DLD1 (cell line): ENCODE data around the gene STEAP1.
"Not testable (repeated sequence)": the region's sequence is repeated elsewhere in the genome, so short reads cannot be mapped to it uniquely, and the experiment has no call there.

Source experiments
- in situ Hi-C: cut with HindIII; loops from 2 replicates; pipeline ENCODE4 v1.10.0; 2017; ENCODE audit warnings: low sequenced_read_pairs

The STEAP1 gene

DNA sequence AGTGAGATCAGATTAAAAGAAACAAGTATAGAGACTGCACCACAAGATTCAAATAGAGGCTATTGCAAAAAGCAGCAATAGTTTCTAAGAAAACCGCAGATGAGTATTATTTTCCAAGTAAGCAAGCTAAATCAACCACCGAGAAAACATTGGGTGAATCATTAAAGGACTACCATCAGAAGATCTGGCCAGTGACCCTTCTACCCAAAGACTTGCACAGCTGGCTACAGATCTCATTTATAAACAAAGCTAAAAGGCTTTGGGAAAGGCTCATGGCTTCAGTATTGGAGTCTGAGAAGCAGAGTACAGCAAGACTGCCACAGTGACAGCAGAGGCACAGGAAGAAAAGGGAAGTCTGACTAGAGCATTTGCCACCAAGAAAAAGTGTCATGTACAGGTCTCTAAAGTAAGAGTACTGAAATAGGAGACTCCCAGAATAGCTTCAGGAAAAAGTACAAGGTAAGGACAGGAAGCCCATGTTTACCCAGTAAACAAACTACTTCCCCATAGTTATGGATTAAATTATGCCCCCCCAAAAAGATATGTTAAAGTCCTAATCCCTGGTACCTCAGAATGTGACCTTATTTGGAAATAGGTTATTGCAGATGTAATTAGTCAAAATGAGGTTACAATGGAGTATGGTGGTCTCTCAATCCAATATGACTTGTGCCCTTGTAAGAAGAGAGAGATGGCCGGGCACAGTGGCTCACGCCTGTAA, 19.0 kb downstream of the STEAP1 start:
- in situ Hi-C loops: no loop called here

DNA sequence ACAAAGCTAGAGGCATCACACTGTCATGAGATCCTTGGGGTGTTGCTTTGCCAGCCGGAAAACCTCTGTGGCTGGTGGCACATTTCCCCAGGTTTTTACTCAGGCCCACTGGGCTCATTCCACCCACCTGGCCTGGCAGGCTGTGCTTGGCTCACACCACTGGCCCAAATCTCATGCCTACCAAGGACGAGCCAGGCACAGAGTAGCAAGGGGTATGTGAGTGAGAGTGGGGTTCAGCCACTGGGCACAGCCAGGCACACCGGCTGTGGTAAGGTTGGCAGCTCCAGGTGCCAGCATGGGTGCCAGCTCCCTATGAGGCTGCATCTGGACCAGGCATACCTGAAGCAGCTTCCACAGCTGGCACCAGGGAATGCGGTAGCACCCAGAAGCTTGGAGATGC, 21.4 kb downstream of the STEAP1 start:
- in situ Hi-C loops: no loop called here

DNA sequence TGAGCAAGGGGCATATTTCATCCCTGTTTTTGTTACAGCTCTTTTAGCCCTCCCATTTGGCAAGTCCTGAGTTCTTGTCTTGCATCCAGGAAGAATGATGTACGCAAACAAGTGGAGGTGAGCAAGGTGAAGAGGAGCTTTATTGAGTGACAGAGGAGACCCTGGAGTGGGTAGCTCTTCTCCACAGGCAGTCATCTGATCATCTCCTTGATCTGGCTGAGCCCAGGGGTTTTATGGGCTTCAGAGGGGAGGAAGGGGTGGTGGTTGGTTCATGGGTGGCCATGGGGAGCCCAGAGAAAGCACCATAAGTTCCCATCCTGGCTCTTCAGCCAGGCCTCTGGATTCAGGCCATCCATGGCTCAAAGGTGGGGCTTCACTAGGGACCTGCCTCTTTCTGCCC, 21.9 kb downstream of the STEAP1 start:
- in situ Hi-C loops: no loop called here

DNA sequence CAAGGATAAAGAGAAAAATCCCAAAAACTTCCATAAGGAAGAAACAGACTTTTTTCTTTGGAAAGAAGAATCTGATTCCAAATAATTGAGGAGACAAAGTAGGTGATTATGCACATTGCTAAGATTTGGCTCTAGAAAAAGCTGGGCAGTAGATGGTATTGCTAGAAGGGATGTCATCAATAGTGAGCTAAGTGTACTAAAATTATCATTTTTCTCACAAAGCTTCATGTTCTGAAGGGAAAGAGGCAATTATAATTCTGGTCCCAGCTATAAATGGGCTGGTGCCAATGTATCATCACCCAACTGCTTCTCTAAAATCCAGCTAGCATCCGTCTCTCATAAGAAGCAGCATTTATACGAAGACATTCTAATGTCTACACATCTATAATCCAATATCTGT, 23.9 kb downstream of the STEAP1 start:
- in situ Hi-C loops: no loop called here

DNA sequence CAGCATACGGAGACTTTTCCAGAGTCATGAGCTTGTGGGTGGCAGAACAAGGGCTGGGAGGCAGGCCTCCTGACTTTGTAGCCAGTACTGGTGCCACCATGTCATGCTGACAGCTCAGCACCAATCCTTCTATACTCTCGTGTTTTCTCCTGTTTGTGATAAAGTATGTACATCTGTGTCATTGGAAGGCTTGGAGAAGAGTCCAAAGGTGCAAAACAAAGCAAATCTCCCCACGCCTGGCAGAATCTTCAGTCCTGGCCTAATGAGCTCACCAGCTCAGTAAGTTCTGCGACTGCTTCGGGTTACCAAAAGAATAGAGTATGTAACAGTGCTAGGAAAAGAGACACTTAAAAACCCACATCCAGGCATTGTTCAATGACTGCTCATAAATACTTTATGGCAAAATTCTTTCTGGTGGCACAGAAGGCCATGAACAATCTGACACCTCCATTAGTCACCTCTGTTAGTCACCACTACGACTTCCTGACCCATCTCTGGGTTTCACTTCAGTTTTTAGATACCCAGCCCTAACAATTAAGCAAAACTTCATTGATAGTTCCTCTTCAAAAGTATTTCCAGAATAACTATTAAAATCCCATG, 24.5 kb downstream of the STEAP1 start:
- in situ Hi-C loops: no loop called here

DNA sequence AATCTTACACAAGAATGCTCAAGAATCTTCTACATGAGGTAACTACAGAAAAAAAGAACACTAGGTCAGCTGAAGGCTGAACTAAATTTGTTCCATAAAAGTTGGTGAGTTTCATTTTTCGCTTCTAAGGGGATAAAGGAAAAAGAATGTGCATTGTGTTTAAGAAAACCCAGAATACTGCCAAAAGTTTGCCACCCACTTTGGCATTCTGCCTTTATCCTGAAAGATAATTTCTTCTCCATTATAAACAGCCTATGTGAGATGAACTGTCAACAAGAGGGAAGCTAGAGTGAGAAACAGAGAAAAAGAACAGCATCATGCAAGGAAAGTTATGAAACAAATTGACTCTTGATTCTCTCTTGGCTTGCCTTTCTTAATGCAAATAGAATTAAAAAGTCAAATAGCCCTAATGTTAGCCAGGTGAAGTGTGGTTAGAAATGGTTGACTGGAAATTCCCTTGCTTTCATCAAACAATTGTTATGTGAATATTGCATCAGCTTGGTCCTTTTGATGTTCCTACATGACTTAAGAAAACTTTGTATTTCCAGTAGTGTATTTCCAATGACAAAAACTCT, 25.8 kb downstream of the STEAP1 start:
- in situ Hi-C loops: no loop called here

DNA sequence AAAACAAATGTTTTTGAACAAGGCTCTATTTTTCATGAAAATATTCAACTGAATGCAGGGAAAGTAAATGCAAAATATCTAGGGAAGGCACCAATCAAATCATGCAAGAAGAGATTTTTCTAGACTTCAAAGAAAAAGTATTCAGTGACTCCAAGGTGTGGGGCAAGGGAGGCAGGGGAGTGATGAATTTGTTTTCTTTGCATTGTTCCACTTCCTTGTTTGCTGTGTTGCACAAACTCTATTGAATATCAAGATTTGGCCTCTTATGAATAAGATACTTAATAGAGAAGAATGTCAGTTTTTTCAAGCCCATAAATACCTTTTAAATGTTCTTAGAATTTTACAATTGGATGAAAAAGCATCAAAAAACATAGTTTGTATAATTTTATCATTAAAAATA, 26.4 kb downstream of the STEAP1 start:
- in situ Hi-C loops: no loop called here

DNA sequence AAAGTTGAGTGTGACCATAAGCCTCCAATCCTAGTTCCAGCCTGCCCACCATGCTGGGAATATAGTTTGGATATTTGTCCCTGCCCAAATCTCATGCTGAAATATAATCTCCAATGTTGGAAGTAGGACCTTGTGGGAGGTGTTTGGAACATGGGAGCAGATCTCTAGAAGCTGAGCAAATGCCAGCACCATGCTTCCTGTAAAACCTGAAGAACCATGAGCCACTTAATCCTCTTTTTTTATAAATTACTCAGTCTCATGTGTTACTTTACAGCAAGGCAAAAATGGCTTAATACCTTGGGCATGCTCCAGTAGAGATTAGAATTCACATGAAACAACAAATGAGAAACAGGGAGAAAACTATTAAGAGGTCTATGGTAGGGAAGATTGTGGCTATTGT, 27.2 kb downstream of the STEAP1 start:
- in situ Hi-C loops: no loop called here

DNA sequence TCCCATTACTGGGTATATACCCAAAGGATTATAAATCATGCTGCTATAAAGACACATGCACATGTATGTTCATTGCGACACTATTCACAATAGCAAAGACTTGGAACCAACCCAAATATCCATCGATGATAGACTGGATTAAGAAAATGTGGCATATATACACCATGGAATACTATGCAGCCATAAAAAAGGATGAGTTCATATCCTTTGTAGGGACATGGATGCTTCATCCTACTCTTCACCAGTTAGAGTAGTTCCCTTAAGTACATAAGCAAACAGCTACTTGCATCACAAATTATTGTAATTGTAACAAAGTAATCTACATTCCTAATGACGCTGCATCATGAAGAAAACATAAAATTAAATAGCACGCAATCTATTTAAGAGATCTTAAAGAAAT, 32.0 kb downstream of the STEAP1 start:
- in situ Hi-C loops: not testable (repeated sequence)

DNA sequence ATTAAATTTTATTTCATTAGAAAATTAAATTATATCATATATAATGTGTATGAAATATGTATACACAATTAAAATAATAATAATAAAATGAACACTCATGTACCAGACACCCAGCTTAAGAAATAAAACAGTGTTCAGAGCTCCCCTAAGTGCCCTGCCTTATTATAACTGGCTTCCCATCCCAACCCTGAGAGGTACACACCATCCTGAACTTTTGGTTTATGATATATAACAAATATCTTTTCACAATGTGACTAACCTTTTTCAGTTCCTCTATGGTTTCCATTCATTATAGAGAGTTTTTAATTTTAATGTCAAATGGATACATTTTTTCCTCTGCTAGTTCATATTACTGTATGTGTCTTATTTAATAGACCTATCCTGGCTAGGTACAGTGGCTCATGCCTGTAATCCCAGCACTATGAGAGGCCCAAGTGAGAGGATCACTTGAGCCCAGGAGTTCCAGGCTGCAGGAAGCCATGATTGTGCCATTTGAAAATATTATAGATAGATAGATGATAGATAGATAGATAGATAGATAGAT, 33.3 kb downstream of the STEAP1 start:
- in situ Hi-C loops: no loop called here

DNA sequence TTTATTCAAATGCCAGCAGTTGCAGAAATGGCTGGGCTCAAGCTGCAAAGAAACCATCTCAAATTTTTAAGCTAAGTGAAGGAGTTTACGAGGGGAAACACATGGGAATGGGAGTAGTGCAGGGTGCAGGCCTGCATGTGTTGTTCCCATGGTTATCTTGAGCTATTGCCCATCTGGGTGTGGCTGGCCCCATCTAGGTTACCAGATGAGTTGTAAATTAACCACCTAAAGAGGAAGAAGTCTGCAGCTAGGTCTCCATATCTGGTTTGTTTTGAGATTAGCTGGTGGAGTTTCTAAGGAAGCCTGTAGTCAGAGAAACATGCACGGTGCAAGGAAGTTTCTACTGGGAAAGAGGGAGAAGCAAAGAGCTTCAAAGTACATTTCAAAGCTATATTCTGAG, 34.0 kb downstream of the STEAP1 start:
- in situ Hi-C loops: no loop called here

DNA sequence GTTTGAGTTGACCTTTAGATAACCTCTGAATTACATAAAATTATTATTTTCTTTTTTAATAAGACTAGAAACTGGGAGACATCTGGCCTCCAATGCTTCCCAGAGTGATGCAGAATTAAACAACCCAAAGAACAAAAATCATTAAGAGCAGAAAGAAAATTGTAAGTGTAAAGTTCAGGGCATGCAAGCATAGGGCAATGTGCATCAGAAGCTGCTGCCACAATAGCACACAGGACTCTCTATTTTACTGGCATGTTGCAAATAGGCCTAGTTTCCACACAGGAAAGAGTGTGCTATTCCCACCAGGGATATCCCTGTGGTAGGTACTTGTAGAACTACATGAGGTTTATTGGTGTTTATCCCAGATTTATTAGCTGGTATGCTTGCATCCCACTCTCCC, 36.7 kb downstream of the STEAP1 start:
- in situ Hi-C loops: no loop called here

DNA sequence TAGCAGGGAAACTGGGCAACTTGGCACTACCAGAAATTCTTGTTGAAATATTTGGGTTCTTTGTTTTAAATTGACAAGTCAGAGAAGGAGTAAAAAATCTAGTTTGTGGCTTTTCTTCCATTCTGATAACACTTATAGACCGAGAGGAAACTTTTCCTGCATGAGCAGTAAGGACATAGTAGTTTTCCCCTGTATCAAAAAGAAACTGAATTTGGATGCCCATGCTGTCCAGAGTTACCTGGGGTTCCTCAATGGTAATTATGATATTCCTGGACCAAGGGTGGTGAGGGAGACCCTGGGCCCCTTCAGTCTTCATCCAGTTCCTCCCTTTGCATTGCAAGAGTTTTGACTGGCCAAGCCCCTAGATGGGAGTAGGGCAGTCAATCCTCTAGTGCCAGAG, 37.4 kb downstream of the STEAP1 start:
- in situ Hi-C loops: no loop called here

DNA sequence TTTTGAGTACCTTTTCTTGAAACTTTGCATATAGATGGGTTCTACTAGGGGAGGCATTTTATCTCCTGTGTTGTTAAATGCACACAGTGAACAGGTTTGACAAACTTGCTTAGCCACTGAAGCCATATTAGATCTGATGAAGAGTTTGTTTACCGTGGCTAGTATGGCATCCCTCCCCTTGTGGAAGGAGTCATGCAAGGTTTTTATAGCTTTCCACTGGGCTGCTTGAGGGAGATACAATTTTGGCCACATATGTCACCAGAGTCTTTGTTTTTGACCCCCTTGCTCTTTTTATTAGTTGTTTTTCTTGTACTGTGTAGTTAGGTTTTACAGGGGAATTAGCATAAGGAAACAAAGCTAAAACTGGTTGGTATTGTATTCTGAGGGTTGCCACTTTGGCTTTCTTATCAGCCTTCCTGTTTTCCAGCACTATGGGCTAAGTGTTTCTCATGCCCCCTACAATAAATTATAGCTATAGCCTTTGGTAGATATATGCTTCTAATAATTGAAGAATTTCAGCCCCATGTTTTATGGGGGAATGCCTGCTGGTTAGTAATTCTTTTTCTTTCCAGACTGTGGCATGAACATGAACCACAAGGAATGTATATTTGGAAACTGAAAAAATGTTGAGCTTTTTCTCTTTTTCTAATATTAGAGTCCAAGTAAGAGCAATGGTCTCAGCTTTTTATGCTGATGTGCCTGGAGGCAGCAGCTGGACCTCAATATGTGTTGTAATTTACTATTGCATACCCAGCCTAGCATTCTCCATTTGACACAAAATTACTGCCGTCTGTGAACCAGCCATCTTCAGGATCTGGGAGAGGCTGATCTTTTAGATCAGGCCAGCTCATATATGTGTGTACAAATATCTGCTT, 38.8 kb downstream of the STEAP1 start:
- in situ Hi-C loops: no loop called here

DNA sequence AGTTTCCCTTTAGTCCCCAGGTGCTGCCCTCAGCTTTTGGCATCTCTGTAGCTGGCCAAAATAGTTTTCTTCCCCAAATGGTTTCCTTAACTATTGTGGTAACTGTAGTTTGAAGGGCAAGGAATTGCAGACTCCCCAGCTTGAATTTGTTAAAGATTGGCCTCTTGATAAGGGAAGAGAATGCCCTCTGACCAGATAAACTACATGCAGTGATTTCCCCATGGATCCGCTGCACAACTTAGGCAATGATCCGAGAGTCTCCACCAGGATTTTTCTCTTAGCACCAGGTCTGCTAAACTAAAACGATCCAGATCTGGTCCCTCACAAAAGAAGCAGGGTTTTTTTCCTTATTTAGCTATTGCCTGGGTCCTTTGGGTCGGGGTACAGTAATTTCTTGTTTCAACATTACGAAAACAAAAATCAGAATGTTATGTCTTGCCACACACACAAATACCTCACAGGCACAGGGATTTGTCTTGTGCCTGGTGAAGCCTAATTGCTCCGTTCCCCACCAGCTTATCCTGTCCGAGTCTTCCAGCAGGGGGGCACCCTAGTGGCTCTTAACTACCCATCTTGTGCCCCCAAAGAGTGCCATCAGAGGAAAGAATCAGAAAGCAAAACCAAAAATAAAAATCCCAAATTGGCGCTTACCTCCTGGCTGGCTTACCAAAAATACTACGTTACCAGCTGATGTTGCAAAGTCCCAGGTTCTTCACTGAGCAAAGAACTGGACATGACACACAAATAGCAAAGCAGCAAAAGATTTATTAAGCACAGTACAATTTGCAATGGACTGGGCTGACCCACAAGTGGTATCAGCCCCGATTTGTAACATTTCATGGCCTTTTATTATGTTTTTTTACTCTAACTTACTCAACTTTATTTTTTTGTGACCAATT, 40.9 kb downstream of the STEAP1 start:
- in situ Hi-C loops: no loop called here

DNA sequence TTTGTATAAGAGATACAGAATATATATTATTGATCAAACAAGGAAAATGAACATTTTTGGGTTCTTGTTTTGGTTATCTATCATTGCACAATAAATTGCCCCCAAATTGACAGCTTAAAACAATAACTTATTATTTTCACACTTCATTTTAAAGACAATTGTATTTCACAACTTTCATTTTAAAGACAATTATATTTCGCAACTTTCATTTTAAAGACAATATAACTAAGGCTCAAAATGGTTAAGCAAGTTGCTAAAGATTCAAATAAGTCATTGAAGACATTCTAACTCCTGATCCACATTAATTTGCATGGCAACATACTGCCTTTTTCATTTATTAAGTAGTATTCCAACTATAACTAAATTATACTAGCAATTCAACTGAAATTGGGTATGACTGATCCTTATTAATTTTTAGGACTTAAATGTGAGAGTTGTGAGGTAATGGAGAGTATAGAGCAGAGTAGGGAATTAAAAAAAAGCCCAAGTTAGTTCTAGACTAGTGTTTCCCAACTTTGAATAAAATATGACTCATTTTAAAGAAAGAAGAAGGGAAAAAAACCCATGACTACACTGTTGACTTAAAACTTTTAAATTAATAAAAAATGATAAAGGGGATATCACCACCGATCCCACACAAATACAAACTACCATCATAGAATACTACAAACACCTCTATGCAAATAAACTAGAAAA, 47.4 kb downstream of the STEAP1 start:
- in situ Hi-C loops: no loop called here

DNA sequence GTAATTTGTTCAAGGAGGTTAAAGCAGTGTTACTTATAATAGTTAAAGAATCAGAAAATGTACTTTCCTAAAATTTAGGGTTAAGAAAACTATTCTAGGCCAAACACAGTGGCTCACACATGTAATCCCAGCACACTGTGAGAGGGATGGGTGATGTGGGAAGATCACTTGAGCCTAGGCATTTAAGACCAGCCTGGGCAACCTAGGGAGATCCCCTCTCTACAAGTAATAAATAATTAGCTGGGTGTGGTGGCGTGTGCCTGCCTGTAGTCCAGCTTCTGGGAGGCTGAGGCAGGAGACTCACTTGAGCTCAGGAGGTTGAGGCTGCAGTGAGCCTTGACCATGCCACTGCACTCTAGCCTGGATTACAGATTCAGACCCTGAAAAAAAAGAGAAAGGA, 53.7 kb downstream of the STEAP1 start:
- in situ Hi-C loops: no loop called here

DNA sequence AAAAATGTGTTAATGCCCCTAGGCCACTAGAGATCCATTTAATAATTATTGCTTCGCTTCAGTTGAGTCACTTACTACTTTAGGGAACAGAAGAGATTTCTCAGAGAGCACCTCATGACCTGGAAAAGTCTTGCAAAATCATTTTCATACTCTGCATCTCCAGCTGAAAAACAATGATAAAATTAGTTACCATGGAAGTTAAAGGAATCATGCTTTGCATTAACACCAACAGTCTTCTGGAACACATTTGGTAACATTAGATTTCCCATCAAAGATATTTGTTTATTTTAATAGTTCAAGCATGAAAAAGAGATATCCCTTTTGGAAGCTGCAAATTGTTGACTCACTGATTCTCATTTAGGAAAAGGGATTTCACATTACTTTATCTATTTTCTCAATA, 55.5 kb downstream of the STEAP1 start:
- in situ Hi-C loops: no loop called here

DNA sequence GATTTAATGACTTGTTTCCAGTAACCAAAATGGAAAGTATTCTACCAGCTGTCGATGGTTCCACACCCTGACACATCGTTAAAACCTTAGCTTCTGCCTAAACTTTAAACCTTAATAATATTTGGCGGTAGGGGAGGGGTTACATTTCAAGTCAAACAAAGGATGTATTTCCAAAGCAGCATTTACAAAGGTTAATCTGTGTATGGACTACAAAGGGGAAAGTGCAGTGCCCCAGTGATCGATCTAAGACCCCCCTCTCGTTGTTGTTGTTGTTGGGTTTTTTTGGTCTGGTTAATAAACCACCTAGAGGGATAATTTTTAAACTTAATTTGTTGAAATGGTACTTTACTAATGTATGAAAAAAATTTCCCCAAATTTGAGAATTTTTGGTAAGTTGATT, 56.2 kb downstream of the STEAP1 start:
- in situ Hi-C loops: no loop called here

DNA sequence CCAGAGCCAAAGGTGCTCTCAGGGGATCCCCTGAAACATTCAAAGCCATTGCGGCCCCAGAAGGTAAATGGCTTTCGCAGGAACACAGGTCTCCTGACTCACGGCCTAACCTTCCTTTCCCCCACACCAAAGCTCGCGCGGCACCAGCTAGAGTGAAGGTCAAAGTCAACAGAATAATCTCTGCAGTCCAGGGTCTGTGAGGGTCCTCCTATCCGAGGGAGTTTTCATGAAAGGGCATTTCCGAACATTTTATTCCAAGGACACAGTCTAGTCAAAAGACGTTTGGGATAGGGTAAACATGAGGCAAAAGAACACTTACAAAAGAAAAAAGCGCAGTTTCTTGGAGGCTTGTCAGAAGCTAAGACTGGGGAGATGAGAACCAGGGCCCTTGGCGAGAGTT, 56.7 kb downstream of the STEAP1 start:
- in situ Hi-C loops: no loop called here
